Mesothelial cell of epicardium (in vitro differentiated cells): ENCODE results near the gene IFNL2. TPM values are rescaled to one million over a fixed set of nuclear protein-coding genes. Genes with fewer than 3 reads are reported as not detected.

Experiments used
- DNase-seq, 2 experiments: peaks; one replicate each; pipeline ENCODE4 v3.0.0; 2021; ENCODE audit warnings: low spot score in 2 of 2; ENCODE audit not compliant: unreplicated experiment in 2 of 2
- H3K27ac Mint-ChIP-seq: 2 replicates; pipeline ENCODE4 v1.8.0; 2021; ENCODE audit warnings: mixed read lengths
- H3K27me3 Mint-ChIP-seq: 2 replicates; pipeline ENCODE4 v1.8.0; 2021; ENCODE audit warnings: low read depth, mixed read lengths
- H3K36me3 Mint-ChIP-seq: 2 replicates; pipeline ENCODE4 v1.8.0; 2021; ENCODE audit warnings: mixed read lengths
- H3K4me1 Mint-ChIP-seq: 2 replicates; pipeline ENCODE4 v1.8.0; 2021; ENCODE audit warnings: mixed read lengths
- H3K4me3 Mint-ChIP-seq: 2 replicates; pipeline ENCODE4 v1.8.0; 2021; ENCODE audit warnings: mild to moderate bottlenecking, moderate library complexity, mixed read lengths
- H3K9me3 Mint-ChIP-seq: 2 replicates; pipeline ENCODE4 v1.8.0; 2021; ENCODE audit warnings: mixed read lengths
- CTCF ChIP-seq: fragments of 200-600 bp; sonication (generic); IDR thresholded peaks from one replicate; pipeline ENCODE4 v1.5.0; 2021; ENCODE audit warnings: antibody characterized with exemption; ENCODE audit not compliant: unreplicated experiment
- total RNA-seq: library from RNA; stranded (reverse); gene quantifications from 3 replicates; pipeline ENCODE4 v1.2.1, GENCODE V29; 2021

Gene IFNL2
- total RNA-seq, 1 donor from 2014 or later, result not detected

GRCh38 chr19:39252458-39252857 lies 15.7 kb upstream of the IFNL2 start:
- Mint-ChIP-seq H3K4me3 (no peak overlapping the region), H3K27ac (peak overlapping the region; percentile 28), H3K36me3 (peaks cover 2% of the 10 kb centered on the region), H3K4me1 (peaks cover 32% of the 10 kb centered on the region), H3K27me3 (peaks cover 33% of the 10 kb centered on the region), H3K9me3 (peaks cover 8% of the 10 kb centered on the region)
- no peak for TF ChIP-seq CTCF
- no peak for DNase-seq

GRCh38 chr19:39253374-39254149 lies 14.6 kb upstream of the IFNL2 start:
- TF ChIP-seq CTCF, result no peak
- DNase-seq, result no peak
- Mint-ChIP-seq H3K36me3 (peaks cover 2% of the 10 kb centered on the region), H3K27me3 (peaks cover 24% of the 10 kb centered on the region), H3K9me3 (peaks cover 8% of the 10 kb centered on the region), H3K27ac (no peak overlapping the region), H3K4me1 (peaks cover 37% of the 10 kb centered on the region), H3K4me3 (no peak overlapping the region)

GRCh38 chr19:39254531-39255345 lies 13.5 kb upstream of the IFNL2 start:
- H3K9me3 Mint-ChIP-seq, result peaks cover 8% of the 10 kb centered on the region
- H3K4me1 Mint-ChIP-seq, result peaks cover 39% of the 10 kb centered on the region
- no peak overlapping the region for H3K4me3 Mint-ChIP-seq
- no peak for DNase-seq
- peaks cover 13% of the 10 kb centered on the region for H3K27me3 Mint-ChIP-seq
- peaks cover 2% of the 10 kb centered on the region for H3K36me3 Mint-ChIP-seq
- no peak for TF ChIP-seq CTCF
- no peak overlapping the region for H3K27ac Mint-ChIP-seq

- Mint-ChIP-seq H3K36me3 (peaks cover 2% of the 10 kb centered on the region), H3K27me3 (peaks cover 3% of the 10 kb centered on the region), H3K4me1 (peaks cover 31% of the 10 kb centered on the region), H3K27ac (peak overlapping the region; percentile 30), H3K9me3 (peaks cover 8% of the 10 kb centered on the region), H3K4me3 (no peak overlapping the region)
- DNase-seq, result no peak
- TF ChIP-seq CTCF, result no peak
These were observed 11.0 kb upstream of the IFNL2 start for GRCh38 chr19:39257227-39257626.

GRCh38 chr19:39261704-39262103 lies 6.5 kb upstream of the IFNL2 start:
- Mint-ChIP-seq H3K9me3 (peaks cover 3% of the 10 kb centered on the region), H3K4me1 (peaks cover 47% of the 10 kb centered on the region), H3K27ac (no peak overlapping the region), H3K4me3 (no peak overlapping the region), H3K36me3 (peaks cover 2% of the 10 kb centered on the region), H3K27me3 (peaks cover 33% of the 10 kb centered on the region)
- no peak for DNase-seq
- no peak for TF ChIP-seq CTCF
